HCT116 (cell line): ENCODE data around the gene RHBDD1. TPM values are rescaled to one million over a fixed set of nuclear protein-coding genes. Genes with fewer than 3 reads are reported as not detected.

ENCODE experiments used
- ATAC-seq: fragments of 200-7000 bp; cut with Tn5 transposase; 2 replicates; pipeline ENCODE4 v1.9.1; 2020; ENCODE audit warnings: mild to moderate bottlenecking, moderate library complexity
- BruUV-seq: library from RNA; stranded (reverse); fragments of 400-500 nt; replicated peaks from 2 replicates; lab custom pipeline; 2021; lab: Mats Ljungman, UMichigan
- CTCF ChIA-PET: fragments of 300-600 bp; sonication (Branson Sonifier 250); formaldehyde crosslinking; loops from one replicate; lab custom pipeline; 2021; ENCODE audit warnings: antibody characterized with exemption; lab: Charles Lee
- POLR2A ChIA-PET: fragments of 300-600, 350-600 bp; sonication (Branson Sonifier 250); formaldehyde crosslinking; loops from one replicate; lab custom pipeline; 2021; ENCODE audit warnings: antibody characterized with exemption; lab: Charles Lee
- RAD21 ChIA-PET, 2 experiments: fragments of 300-600 bp; sonication (Branson Sonifier 250); formaldehyde crosslinking; loops; one replicate each; lab custom pipeline; 2023; ENCODE audit warnings: low total read pairs in 2 of 2; ENCODE audit not compliant: uncharacterized antibody in 2 of 2, unreplicated experiment in 2 of 2, low non-redundant PET in 1 of 2; lab: Charles Lee
- DNase-seq: peaks from one replicate; pipeline ENCODE4 v3.0.0-alpha.2; 2010; ENCODE audit warnings: low read depth, low spot score
- H2AFZ ChIP-seq: fragments of 200-600 bp; shearing (Covaris generic), sonication (generic); 2 replicates; pipeline ENCODE4 v1.6.1; 2017; ENCODE audit warnings: low read depth, mixed run types, mixed read lengths, antibody characterized with exemption, low read length; ENCODE audit not compliant: poor library complexity, severe bottlenecking
- H3K27ac ChIP-seq: 2 replicates; pipeline ENCODE4 v1.5.1; 2012; ENCODE audit warnings: low read depth, low read length
- H3K27me3 ChIP-seq: fragments of 200-600 bp; sonication (generic); 2 replicates; pipeline ENCODE4 v1.6.1; 2016; ENCODE audit warnings: mixed run types, low read length, mixed read lengths; ENCODE audit not compliant: insufficient read depth
- H3K36me3 ChIP-seq, 2 experiments: fragments of 200-500 bp in 1 of 2; fragments of 200-600 bp in 1 of 2; sonication (Bioruptor generic) in 1 of 2; sonication (generic) in 1 of 2; 2 replicates each; pipeline versions ENCODE4 v1.5.1 to v1.6.1; 2014 to 2016; ENCODE audit warnings: low read length in 2 of 2, inconsistent platforms in 1 of 2, mixed read lengths in 1 of 2, mixed run types in 1 of 2; ENCODE audit not compliant: insufficient read depth in 2 of 2, control insufficient read depth in 1 of 2
- H3K4me1 ChIP-seq, 2 experiments: fragments of 200-600 bp in 1 of 2; sonication (generic) in 1 of 2; 2 replicates each; pipeline versions ENCODE4 v1.5.1 to v1.6.1; 2012 to 2017; ENCODE audit warnings: low read length in 2 of 2, inconsistent platforms in 1 of 2, mild to moderate bottlenecking in 1 of 2, mixed read lengths in 1 of 2, mixed run types in 1 of 2, moderate library complexity in 1 of 2; ENCODE audit not compliant: insufficient read depth in 2 of 2, control insufficient read depth in 1 of 2
- H3K4me2 ChIP-seq: fragments of 200-600 bp; sonication (generic); 2 replicates; pipeline ENCODE4 v1.6.1; 2017; ENCODE audit warnings: mixed run types, low read length, mixed read lengths
- H3K4me3 ChIP-seq, 2 experiments: fragments of 200-600 bp in 1 of 2; sonication (generic) in 1 of 2; replicated peaks in 1 of 2; 2 replicates each; pipeline ENCODE4 v1.5.1; 2011 to 2016; ENCODE audit warnings: low read length in 2 of 2, control low read depth in 1 of 2, low read depth in 1 of 2, mild to moderate bottlenecking in 1 of 2, mixed read lengths in 1 of 2, mixed run types in 1 of 2
- H3K79me2 ChIP-seq: fragments of 200-600 bp; sonication (generic); 2 replicates; pipeline ENCODE4 v1.6.1; 2017; ENCODE audit warnings: mild to moderate bottlenecking, mixed run types, low read length, moderate library complexity, mixed read lengths; ENCODE audit not compliant: insufficient read depth
- H3K9ac ChIP-seq: fragments of 200-600 bp; sonication (generic); 2 replicates; pipeline ENCODE4 v1.6.1; 2016; ENCODE audit warnings: low read length, mixed read lengths
- H3K9me2 ChIP-seq: fragments of 200-600 bp; sonication (generic), shearing (Covaris generic); 2 replicates; pipeline ENCODE4 v1.6.1; 2017; ENCODE audit warnings: mixed run types, mild to moderate bottlenecking, moderate library complexity; ENCODE audit not compliant: insufficient read depth
- H3K9me3 ChIP-seq, 2 experiments: fragments of 200-500 bp in 1 of 2; fragments of 200-600 bp in 1 of 2; sonication (Bioruptor generic) in 1 of 2; sonication (generic) in 1 of 2; 2 replicates each; pipeline ENCODE4 v1.6.1; 2014 to 2017; ENCODE audit warnings: low read length in 2 of 2, mixed read lengths in 2 of 2, inconsistent platforms in 1 of 2, low read depth in 1 of 2, mild to moderate bottlenecking in 1 of 2, mixed run types in 1 of 2, moderate library complexity in 1 of 2; ENCODE audit not compliant: control insufficient read depth in 1 of 2, insufficient read depth in 1 of 2
- H4K20me1 ChIP-seq: fragments of 200-600 bp; sonication (generic), shearing (Covaris generic); 2 replicates; pipeline ENCODE4 v1.6.1; 2017; ENCODE audit warnings: mixed run types, mild to moderate bottlenecking, moderate library complexity; ENCODE audit not compliant: insufficient read depth
- CEBPB ChIP-seq: IDR thresholded peaks from 2 replicates; pipeline ENCODE4 v1.6.1; 2012; ENCODE audit warnings: low read depth
- EGR1 ChIP-seq: IDR thresholded peaks from 2 replicates; pipeline ENCODE4 v1.6.1; 2012; ENCODE audit warnings: low read depth
- FOSL1 ChIP-seq: IDR thresholded peaks from 2 replicates; pipeline ENCODE4 v1.6.1; 2012; ENCODE audit warnings: low read depth
- JUND ChIP-seq: IDR thresholded peaks from 2 replicates; pipeline ENCODE4 v1.6.1; 2012
- RAD21 ChIP-seq: IDR thresholded peaks from 2 replicates; pipeline ENCODE4 v1.6.1; 2012; ENCODE audit warnings: low read depth, mild to moderate bottlenecking
- SP1 ChIP-seq: IDR thresholded peaks from 2 replicates; pipeline ENCODE4 v1.6.1; 2012; ENCODE audit warnings: low read depth
- SRF ChIP-seq: IDR thresholded peaks from 2 replicates; pipeline ENCODE4 v1.6.1; 2012; ENCODE audit warnings: low read depth
- TCF7L2 ChIP-seq: IDR thresholded peaks from 2 replicates; pipeline ENCODE4 v1.7.0; 2011; ENCODE audit warnings: borderline replicate concordance, inconsistent platforms; ENCODE audit not compliant: insufficient read depth, insufficient read length; ENCODE audit errors: extremely low read depth
- YY1 ChIP-seq: IDR thresholded peaks from 2 replicates; pipeline ENCODE4 v1.6.1; 2011; ENCODE audit warnings: low read length, low read depth, moderate library complexity, mild to moderate bottlenecking; ENCODE audit not compliant: insufficient replicate concordance; ENCODE audit errors: extremely low read depth
- ZNF274 ChIP-seq: fragments of 200-500 bp; sonication (Bioruptor generic); IDR thresholded peaks from 2 replicates; pipeline ENCODE4 v1.6.1; 2014; ENCODE audit warnings: mild to moderate bottlenecking, low read depth, low read length, inconsistent platforms
- intact Hi-C: fragments of 100-400 bp; cut with micrococcal nuclease; formaldehyde crosslinking; loops from 2 replicates; pipeline ENCODE4 v1.10.0; 2022
- total RNA-seq: library from RNA; stranded (reverse); gene quantifications from one replicate; pipeline ENCODE4 v1.2.1, GENCODE V29; 2021; ENCODE audit not compliant: unreplicated experiment
- TF ChIP-seq, protein P1 (sequence below), 3 experiments: fragments of 200-600 bp in 1 of 3; sonication (generic) in 1 of 3; IDR thresholded peaks in 2 of 3; conservative IDR thresholded peaks in 1 of 3; 2 replicates each; pipeline ENCODE4 v1.5.1; 2012 to 2017; ENCODE audit warnings: low read depth in 2 of 3, low read length in 2 of 3, antibody characterized with exemption in 1 of 3, borderline replicate concordance in 1 of 3, control low read depth in 1 of 3, mild to moderate bottlenecking in 1 of 3, mixed read lengths in 1 of 3, mixed run types in 1 of 3, moderate library complexity in 1 of 3; ENCODE audit not compliant: insufficient read depth in 1 of 3
- TF ChIP-seq, protein P2 (sequence below): IDR thresholded peaks from 2 replicates; pipeline ENCODE4 v1.6.1; 2011; ENCODE audit warnings: mild to moderate bottlenecking, low read length, moderate library complexity; ENCODE audit not compliant: insufficient replicate concordance; ENCODE audit errors: extremely low read depth
- TF ChIP-seq, protein P3 (sequence below): IDR thresholded peaks from 2 replicates; pipeline ENCODE4 v1.6.1; 2012; ENCODE audit warnings: low read depth
- TF ChIP-seq, protein P4 (sequence below): IDR thresholded peaks from 2 replicates; pipeline ENCODE4 v1.6.1; 2012

The RHBDD1 gene
- total RNA-seq, 1 experiment from 2014 or later, result 73.8 TPM

DNA sequence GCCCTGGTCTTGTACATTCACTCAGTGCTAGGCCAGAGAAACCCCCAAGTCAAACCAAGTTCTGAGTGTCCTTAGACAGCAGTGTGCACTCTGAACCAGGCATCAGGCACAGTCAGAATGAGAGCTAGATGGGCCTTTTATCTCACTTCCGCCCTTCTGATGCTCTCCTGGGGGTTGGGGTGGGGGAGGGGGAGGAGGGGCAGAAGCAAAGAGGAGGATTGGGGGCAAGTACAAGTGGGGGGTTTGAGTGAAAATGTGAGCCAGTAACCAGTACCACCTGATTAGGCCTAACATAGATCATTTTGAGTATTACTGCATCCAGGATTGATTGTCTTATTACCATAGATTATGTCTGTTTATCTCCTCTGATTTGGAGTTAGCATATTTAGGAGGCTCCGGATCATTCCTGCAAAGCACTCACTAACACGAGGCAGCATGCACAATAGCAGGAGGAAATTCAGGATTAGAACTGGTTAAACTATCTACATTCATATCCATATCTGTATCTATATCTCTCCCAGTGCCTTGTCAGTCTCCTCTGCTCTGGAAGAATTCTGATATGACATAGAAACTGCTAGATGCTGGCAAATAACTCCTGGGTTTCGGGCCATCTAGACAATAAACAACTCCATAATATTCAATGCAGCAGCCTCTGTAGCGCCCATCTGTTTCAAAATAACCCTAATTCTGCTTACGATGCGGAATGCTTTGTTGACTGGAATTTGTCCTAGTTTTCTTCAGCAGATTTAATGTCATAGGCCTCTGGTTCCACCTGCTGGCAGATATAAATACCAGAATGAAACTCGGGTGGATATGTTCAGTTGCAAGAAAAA, 149.1 kb downstream of the RHBDD1 start:
- peak overlapping the region; percentile 57 for H3K27ac ChIP-seq
- intact Hi-C loops, result loop anchor here (1.0 to 10.0 kb wide), 5 partner anchors 172 to 1315 kb away; no protein-coding TSS in a partner anchor
- peaks cover 47 to 50% of the 10 kb centered on the region in 2 experiments for H3K4me1 ChIP-seq
- TF ChIP-seq SRF, result no peak
- TF ChIP-seq CEBPB, result no peak
- no peak for TF ChIP-seq ZNF274
- TF ChIP-seq EGR1, result no peak
- TF ChIP-seq, protein P1, sequence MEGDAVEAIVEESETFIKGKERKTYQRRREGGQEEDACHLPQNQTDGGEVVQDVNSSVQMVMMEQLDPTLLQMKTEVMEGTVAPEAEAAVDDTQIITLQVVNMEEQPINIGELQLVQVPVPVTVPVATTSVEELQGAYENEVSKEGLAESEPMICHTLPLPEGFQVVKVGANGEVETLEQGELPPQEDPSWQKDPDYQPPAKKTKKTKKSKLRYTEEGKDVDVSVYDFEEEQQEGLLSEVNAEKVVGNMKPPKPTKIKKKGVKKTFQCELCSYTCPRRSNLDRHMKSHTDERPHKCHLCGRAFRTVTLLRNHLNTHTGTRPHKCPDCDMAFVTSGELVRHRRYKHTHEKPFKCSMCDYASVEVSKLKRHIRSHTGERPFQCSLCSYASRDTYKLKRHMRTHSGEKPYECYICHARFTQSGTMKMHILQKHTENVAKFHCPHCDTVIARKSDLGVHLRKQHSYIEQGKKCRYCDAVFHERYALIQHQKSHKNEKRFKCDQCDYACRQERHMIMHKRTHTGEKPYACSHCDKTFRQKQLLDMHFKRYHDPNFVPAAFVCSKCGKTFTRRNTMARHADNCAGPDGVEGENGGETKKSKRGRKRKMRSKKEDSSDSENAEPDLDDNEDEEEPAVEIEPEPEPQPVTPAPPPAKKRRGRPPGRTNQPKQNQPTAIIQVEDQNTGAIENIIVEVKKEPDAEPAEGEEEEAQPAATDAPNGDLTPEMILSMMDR (IDR thresholded peaks at IDR 0.05 in 2 of 3, conservative IDR thresholded peaks at IDR 0.05 in 1 of 3; ENCODE audit: borderline replicate concordance in 1 of 3, insufficient read depth in 1 of 3, low read depth in 2 of 3, low read length in 2 of 3), result peak; percentile 56 to 83 (median 68); a peak in 5 of 6 replicates
- no peak for TF ChIP-seq YY1
- TF ChIP-seq, protein P2, sequence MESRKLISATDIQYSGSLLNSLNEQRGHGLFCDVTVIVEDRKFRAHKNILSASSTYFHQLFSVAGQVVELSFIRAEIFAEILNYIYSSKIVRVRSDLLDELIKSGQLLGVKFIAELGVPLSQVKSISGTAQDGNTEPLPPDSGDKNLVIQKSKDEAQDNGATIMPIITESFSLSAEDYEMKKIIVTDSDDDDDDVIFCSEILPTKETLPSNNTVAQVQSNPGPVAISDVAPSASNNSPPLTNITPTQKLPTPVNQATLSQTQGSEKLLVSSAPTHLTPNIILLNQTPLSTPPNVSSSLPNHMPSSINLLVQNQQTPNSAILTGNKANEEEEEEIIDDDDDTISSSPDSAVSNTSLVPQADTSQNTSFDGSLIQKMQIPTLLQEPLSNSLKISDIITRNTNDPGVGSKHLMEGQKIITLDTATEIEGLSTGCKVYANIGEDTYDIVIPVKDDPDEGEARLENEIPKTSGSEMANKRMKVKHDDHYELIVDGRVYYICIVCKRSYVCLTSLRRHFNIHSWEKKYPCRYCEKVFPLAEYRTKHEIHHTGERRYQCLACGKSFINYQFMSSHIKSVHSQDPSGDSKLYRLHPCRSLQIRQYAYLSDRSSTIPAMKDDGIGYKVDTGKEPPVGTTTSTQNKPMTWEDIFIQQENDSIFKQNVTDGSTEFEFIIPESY, result no peak
- TF ChIP-seq JUND, result no peak
- no peak for TF ChIP-seq SP1
- peak; percentile 95 for TF ChIP-seq RAD21
- TF ChIP-seq TCF7L2, result peak; percentile 42
- TF ChIP-seq, protein P3, sequence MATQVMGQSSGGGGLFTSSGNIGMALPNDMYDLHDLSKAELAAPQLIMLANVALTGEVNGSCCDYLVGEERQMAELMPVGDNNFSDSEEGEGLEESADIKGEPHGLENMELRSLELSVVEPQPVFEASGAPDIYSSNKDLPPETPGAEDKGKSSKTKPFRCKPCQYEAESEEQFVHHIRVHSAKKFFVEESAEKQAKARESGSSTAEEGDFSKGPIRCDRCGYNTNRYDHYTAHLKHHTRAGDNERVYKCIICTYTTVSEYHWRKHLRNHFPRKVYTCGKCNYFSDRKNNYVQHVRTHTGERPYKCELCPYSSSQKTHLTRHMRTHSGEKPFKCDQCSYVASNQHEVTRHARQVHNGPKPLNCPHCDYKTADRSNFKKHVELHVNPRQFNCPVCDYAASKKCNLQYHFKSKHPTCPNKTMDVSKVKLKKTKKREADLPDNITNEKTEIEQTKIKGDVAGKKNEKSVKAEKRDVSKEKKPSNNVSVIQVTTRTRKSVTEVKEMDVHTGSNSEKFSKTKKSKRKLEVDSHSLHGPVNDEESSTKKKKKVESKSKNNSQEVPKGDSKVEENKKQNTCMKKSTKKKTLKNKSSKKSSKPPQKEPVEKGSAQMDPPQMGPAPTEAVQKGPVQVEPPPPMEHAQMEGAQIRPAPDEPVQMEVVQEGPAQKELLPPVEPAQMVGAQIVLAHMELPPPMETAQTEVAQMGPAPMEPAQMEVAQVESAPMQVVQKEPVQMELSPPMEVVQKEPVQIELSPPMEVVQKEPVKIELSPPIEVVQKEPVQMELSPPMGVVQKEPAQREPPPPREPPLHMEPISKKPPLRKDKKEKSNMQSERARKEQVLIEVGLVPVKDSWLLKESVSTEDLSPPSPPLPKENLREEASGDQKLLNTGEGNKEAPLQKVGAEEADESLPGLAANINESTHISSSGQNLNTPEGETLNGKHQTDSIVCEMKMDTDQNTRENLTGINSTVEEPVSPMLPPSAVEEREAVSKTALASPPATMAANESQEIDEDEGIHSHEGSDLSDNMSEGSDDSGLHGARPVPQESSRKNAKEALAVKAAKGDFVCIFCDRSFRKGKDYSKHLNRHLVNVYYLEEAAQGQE, result no peak
- TF ChIP-seq FOSL1, result no peak
- TF ChIP-seq, protein P4, sequence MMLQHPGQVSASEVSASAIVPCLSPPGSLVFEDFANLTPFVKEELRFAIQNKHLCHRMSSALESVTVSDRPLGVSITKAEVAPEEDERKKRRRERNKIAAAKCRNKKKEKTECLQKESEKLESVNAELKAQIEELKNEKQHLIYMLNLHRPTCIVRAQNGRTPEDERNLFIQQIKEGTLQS, result no peak
- no peak overlapping the region for H3K9ac ChIP-seq
- no peaks in the 10 kb centered on the region for H3K79me2 ChIP-seq
- BruUV-seq, result no TSS peak
- POLR2A ChIA-PET, result interaction anchor here (0.7 to 1.5 kb wide), 2 partner anchors 182 to 431 kb away, joined by 5 to 6 read pairs; no protein-coding TSS in a partner anchor
- H3K4me3 ChIP-seq, result no peak overlapping the region
- H3K27me3 ChIP-seq, result no peaks in the 10 kb centered on the region
- H3K36me3 ChIP-seq, result no peaks in the 10 kb centered on the region
- RAD21 ChIA-PET, result interaction anchor here in 1 of 2 experiments (0.6 to 0.7 kb wide), 2 partner anchors 1316 to 1320 kb away, joined by 3 to 11 read pairs; no protein-coding TSS in a partner anchor
- H3K4me2 ChIP-seq, result peak overlapping the region; percentile 18; the same call in 1 of the 2 replicates
- no peaks in the 10 kb centered on the region for H3K9me3 ChIP-seq
- ATAC-seq (peak; percentile 65), DNase-seq (peak; percentile 56)
- no peak overlapping the region for H2AFZ ChIP-seq
- no peaks in the 10 kb centered on the region for H3K9me2 ChIP-seq
- CTCF ChIA-PET, result interaction anchor here (0.5 to 1.3 kb wide), 10 partner anchors 9 to 1320 kb away, joined by 3 to 11 read pairs (median 4); no protein-coding TSS in a partner anchor
- H4K20me1 ChIP-seq, result no peaks in the 10 kb centered on the region
